GM21423 (cell line): ENCODE results near the gene BTRC.

Experiments used
- ATAC-seq: cut with Tn5 transposase; IDR thresholded peaks from one replicate; pipeline ENCODE4 v1.9.1; 2021; ENCODE audit warnings: mild to moderate bottlenecking, moderate library complexity; ENCODE audit not compliant: unreplicated experiment

The BTRC gene

GRCh38 chr10:101513733-101514132 is 159.8 kb downstream of the BTRC start:
- ATAC-seq = no peak

GRCh38 chr10:101525848-101526247 is 171.9 kb downstream of the BTRC start:
- ATAC-seq = no peak

- no peak for ATAC-seq
These were observed 175.2 kb downstream of the BTRC start for GRCh38 chr10:101529207-101529606.

DNA sequence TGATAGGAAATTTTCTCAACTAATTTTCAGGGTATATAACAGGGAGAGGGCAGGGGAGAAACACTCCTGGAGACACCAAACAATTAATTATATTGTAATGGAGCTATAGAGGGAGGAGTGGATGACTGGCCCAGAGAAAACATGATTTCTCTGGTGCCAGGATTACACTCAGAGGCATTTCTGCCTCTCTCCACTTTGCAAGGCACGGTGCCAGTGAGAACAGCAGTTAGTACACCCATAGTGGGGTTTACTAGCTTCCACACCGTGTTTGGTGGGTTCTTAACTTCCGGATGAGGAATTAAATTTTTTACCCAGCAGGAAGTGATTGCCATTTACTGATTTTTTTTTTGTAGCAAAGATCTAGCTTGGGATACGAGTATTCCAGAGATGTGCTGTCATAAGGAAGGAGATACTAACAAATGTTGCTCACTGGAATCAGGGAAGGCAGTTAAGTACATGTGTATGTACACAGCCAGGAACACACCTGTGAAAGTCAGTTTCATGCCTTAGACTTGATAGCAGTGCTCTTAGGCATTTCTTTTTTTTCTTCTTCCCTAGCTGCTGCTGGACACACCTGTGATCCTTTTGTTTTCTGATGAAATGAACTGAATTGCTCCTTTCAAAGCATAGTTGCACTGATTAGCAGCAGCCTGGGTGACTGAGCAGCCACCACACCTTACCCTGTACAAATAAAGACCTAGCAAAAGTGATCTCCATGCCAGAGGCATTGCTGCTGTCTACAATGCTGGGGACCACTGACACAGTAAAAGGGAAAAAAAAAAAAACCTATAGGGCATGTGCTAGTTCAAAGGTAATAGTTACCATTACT is 176.0 kb downstream of the BTRC start:
- ATAC-seq = no peak

DNA sequence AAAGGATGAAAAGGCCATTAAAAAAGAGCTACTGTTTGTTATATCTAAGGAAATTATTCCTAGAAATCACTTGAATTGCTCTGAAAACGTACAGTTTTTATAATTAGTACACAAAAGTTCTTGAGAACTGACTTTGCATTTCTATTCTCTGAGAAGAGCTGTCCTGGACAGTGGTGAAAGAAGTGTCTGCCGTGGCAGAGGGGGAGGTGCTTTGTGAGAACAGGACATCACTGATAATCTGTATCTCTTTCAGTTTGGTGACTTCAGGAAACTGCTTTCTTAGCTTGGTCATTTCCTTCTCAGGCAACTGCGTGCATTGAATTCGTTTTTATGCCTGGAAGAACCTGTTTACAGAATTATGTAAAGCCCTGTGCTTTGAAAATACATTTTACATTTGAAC is 182.0 kb downstream of the BTRC start:
- ATAC-seq = no peak

GRCh38 chr10:101536800-101537199 is 182.8 kb downstream of the BTRC start:
- no peak for ATAC-seq

GRCh38 chr10:101538446-101538845 is 184.5 kb downstream of the BTRC start:
- no peak for ATAC-seq

- ATAC-seq = no peak
These were observed 191.9 kb downstream of the BTRC start for GRCh38 chr10:101545898-101546297.

DNA sequence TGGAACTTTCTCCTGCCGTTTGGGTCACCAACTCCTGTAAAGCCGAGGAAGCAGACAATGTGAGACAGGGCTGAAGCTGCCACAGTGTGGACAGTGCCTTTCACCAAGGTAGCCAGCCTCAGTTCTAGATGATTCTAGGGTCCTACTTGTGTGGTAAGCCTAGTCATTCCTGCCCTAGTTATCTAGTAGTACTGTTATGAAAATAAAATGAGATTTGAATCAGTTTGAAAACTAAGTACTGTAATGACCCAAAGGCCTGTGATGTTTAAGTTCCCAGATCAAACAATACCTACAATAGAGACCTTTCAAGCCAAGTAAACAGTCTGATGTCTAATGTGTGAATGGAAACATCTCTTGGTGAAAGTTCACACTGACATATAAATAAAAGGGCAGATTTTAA is 197.0 kb downstream of the BTRC start:
- no peak for ATAC-seq

DNA sequence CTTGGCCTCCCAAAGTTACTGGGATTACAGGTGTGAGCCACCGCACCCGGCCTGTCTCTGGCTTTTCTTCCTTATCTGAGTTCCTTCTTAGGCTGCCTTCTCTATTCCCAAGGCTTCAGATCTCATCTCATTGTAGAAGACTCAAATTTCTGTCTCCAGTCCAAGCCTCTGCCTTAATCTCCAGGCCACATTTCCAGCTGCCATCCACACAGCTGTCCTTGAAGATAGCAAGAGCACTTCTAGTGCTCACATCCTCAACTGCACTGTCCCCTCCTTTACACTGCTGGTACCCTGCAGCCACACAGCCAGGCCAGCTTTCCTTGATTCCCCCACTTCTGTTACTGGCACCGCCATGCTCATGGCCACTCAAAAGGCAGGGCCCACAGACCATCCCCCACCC is 198.5 kb downstream of the BTRC start:
- ATAC-seq = no peak

GRCh38 chr10:101557541-101557940 is 203.6 kb downstream of the BTRC start:
- ATAC-seq = no peak

DNA sequence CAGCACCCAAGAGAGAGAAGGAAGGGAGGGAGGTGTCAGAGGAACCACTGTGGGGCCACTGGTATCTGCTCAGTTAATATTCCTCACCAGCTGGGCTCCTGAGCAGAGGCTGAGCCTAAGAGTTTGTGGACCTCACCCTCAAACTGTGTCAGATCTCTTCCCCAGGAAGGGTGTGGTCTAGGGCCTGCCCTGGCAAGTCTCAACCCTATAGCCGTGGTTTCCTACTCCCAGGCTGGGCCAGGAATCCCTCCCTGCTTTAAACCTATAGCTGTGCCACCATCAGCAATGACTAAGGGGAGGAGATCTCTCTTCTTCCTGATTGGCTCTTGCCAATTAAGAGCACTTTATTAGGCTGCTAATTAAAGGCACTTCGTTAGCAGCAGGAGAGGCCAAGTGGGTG is 204.2 kb downstream of the BTRC start:
- ATAC-seq = no peak

- ATAC-seq = no peak
These were observed 205.0 kb downstream of the BTRC start for GRCh38 chr10:101558671-101559595.

- ATAC-seq = no peak
These were observed 205.8 kb downstream of the BTRC start for GRCh38 chr10:101559596-101560297.

GRCh38 chr10:101560298-101561067 is 206.5 kb downstream of the BTRC start:
- no peak for ATAC-seq

GRCh38 chr10:101561068-101561915 is 207.3 kb downstream of the BTRC start:
- ATAC-seq = no peak

DNA sequence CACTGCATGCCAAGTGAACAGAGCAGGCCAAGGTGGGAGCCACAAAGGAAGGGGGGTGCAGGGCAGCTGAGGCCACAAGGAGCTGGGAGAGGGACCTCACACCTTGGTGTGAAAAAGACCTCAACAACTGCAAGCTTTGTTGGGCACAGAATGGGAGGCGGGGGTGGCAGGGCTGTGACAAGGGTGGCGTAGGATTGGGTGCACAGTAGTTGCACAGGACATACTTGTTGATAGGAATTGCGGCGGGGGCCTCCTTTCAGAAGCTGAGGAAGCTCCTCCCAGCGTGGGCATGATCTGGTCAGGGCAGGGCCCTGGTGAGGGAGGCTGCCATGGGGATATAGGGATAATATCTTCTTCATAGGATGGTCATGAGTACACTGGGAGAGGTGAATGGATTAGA is 208.3 kb downstream of the BTRC start:
- ATAC-seq = no peak

DNA sequence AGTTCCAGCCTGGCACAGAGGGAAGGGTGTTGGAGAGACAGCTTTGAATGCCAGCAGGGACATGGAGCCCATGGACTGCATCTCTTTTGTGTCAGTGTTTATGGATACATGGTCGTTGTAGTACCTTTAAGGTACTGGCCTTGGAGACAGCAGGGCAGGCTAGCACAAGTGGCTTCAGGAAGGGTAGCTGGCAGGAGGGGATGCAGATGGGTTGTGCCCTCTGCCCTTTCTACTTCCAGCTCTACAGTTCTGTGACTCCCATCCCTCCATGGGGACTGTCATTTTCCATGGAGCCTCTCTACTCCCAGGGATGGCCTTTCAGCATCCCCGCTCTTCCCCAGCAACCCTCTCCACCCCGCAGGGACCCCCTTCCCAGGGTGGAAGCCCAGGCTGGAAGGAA is 209.0 kb downstream of the BTRC start:
- no peak for ATAC-seq

GRCh38 chr10:101563497-101564040 is 209.6 kb downstream of the BTRC start:
- ATAC-seq = no peak
